Right kidney (tissue), 1 donor: ENCODE measurements around the gene CDC42EP5.

Source experiments
- DNase-seq: peaks from one replicate; pipeline ENCODE4 v3.0.0-alpha.2; 2016

The CDC42EP5 gene

DNA sequence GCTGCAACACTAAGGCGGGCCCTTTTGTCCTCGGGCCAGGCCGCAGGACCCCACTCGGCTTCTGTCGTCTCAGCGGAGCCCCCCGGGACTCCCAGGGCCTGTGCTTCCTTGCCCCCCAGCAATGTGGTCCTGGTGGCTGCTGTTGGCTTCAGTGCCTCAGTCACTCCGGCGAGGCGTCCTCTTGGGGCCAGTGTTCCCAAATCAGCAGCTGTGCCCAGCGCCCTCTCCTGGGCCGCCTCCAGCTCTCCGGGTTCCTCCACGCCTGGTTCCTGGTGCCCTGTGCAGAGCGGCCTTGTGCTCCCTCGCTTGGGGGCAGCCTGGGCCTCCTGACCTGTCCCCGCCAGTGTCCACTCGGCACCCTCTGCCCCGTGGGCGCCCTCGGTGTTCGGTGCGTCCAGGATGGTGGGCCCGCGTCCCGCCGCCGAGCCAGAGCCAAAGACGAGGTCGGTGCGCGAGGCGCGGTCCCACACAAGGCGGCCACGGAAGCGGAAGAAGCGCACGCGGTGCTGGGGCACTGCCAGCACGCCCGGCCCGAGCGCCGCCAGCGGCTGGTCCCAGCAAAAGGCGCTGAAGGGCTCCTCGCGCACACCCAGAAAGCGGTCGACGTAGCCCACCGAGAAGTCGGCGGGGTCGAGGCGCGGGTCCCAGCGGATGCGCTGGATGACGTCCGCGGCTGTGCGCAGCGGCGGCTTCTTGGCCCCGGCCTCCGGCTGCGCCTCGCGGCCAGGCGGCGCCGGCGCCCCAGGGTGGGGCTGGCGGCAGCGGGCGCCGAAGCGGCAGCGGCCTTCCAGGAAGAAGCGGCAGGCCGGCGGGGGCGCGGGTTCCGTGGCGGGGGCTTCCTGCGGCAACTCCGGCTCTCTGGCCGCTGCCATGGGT, 10.2 kb downstream of the CDC42EP5 start:
- peak; percentile 87 for DNase-seq

DNA sequence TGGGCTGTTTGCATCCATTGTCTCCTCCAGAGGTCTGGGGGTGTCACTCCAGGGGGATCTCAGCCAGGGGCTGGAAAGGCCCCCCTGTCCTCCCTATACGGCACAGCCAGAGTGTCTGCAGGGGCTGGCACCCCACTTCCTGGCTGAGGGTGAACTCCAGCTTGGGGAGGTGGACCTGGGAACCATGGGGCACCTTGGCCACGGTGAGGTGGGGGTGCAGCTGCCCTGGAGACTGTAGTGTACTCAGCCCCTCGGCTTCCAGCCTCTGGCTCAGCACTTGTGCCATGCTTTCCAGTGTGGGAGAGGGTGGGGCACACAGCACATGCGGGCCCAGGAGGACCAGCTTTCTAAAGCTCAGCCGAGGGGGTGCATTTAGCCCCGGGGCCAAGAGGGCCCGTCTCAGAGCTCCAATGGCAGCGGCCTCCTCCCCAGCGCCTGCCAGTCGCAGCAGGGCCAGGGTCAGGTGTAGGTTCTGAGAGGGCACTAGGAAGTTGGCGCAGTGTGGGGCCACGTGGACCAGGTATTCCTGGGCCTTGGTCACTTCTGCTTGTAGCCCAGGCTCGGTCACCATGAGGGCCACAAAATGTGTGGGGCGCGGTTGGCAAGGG, 10.9 kb downstream of the CDC42EP5 start:
- DNase-seq, result peak; percentile 65

DNA sequence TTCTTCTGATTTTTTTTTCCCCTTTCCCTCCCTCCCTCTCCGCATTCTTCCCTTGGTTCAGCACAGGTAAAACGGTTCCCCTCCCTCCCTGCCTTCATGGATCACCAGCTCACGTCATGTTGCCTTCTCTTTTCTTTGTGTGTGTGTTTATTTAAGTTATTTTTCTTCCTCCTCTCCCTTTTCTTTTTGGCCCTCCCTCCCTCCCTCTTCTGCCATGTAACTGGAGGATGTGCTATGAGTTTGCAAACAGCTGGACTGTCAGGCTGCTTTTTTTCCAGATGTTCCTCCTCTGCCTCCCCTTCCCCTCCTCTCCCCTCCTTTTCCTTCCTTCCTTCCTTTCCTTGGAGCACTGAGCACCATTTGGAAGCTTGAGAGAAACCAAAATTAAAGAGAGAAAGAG, 11.5 kb downstream of the CDC42EP5 start:
- peak; percentile 70 for DNase-seq

DNA sequence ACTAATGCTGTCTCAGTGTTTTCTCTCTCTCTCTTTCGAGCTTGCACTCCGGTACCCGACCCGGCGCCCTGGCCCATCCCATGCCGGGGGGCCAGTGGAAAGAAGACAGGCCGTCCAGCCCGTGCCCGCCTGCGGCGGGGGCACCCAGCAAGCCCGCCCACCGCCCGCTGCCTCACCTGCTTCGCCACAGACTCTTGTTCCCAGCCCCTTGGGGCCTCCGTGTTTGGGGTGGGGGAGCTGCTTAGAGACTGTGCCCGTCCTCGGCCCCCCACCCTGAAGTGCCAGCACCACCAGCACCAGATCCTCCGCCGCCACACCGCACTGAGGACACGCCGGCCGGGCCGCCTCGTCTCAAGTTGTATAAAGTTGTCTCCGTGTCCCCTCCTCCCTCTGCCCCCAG, 11.9 kb downstream of the CDC42EP5 start:
- DNase-seq, result no peak

DNA sequence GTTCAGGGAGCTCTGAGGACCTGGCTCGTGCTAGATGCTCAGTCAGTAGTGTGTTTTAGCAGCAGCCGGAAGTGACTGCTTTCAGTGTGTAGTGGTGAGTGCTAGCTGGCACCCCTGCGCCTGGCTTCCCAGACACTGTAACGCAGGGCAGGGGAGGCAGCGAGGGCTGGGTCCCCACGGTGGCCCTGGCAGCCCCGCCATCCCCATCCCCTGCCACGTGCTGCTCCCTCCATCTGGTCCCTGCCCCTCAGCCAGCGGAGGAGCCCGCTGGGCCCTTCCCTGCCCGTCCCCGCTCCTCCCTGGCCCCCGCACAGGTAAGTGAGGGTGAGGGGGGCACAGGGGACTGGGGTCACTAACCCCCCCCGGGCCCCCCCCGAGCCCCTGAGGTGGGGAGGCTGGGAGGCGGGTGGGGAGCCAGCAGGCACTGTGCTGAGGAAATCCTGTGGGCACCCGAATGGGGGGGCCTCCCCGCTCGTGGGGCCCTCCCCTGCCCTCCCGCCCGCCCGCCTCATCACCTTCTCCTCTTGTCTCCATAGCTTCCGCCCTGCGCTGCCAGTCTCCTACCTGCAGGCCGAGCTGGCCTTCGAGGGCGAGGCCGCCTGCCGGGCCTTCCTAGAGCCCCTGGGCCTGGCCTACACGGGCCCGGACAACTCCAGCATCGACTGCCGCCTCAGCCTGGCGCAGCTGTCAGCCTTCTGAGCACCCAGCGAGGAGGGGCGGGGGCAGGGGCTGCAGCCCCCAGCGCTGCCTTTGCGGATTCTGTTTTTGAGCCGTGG, 12.7 kb downstream of the CDC42EP5 start:
- peak; percentile 29 for DNase-seq

DNA sequence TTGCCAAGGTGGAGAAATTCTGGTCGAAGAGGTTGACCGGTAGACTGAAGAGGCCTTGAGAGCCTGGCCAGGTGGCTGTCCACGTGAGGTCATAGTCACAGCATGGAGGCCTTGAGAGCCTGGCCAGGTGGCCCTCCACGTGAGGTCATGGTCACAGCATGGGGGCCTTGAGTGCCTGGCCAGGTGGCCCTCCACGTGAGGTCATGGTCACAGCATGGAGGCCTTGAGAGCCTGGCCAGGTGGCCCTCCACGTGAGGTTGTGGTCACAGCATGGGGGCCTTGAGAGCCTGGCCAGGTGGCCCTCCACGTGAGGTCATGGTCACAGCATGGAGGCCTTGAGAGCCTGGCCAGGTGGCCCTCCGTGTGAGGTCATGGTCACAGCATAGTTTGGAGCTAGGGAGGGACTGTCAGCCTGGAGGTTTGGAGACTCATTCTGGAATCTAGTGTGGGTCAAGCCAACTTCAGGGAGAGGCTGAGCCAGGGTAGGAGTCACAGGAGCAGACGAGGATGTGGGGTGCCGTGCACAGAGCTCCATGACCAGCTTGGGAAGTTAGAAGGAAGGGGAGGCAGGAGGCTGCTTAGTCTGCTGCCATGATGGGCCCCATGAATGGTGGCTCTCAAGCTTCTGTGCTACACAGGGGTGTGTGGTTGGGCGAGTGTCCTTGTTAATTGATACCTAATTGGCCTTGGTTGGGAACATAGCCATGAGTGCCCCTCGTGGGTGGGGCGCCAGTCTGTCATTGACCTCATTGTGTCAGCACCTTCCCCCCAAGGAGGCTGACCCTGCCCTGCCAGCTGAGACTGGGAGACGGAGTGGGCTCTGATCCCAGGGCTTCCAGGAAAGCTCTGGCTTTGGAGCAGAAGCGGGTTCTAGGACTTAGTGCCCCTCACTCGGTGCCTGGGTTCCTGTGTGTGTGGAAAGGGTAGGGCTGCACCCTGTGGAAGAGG, 13.5 kb downstream of the CDC42EP5 start:
- DNase-seq, result no peak

DNA sequence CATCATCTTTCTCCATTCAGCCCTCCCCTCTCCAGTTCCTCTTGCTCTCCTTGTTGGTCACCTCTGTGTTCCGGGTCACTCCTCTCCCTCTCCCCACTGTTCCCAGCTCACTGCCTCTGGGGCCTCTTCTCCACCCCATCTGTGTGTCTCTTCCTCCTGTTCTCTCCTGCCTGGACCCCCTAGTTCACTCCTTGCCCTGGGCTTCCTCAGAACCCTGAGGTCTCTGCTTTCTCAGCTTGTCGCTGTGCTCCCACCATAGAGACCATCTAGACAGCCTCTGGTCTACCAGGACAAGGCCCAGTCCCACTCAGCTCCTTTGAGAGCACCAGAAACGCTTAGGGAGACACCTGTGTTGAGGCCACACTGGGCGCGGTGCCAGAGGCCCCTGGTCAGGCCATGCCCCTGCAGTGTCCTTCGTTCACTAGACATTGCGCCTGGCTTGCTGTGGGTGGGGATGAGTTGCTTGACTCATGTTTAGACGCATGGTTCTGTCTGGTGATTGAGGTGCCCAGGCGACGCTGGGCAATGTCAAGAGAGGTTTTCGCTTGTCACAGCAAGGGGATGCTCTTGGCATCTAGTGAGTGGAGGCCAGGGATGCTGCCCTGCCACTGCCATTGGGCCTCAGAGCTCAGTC, 14.3 kb downstream of the CDC42EP5 start:
- no peak for DNase-seq

DNA sequence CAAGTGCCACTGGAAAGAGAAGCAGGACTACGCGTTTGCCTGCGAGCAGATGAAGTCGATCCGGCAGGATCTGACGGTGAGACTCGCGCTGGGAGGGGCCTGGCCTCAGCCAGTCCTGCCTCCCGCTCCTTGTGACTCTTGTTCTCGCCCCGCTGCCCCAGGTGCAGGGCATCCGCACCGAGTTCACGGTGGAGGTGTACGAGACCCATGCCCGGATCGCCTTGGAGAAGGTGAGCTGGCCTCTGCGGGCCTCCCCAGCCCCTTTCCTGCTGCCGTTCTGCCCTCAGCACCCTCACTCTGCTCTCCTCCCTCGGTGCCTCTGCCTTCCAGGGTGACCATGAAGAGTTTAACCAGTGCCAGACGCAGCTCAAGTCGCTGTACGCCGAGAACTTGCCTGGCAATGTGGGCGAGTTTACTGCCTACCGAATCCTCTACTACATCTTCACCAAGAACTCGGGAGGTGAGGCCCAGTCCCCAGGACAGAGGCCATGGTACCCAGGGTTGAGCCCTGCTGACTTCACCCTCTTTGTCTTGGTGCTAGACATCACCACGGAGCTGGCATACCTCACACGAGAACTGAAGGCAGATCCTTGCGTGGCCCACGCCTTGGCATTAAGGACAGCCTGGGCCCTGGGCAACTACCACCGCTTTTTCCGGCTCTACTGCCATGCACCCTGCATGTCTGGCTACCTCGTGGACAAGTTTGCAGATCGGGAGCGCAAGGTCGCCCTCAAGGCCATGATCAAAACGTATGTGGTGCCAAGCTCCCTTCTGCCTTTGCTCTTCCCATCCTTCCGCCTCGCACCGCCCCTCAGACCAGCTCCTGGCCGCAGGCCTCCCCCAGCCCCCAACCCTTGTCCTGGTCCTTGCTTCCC, 15.1 kb downstream of the CDC42EP5 start:
- DNase-seq, result no peak

DNA sequence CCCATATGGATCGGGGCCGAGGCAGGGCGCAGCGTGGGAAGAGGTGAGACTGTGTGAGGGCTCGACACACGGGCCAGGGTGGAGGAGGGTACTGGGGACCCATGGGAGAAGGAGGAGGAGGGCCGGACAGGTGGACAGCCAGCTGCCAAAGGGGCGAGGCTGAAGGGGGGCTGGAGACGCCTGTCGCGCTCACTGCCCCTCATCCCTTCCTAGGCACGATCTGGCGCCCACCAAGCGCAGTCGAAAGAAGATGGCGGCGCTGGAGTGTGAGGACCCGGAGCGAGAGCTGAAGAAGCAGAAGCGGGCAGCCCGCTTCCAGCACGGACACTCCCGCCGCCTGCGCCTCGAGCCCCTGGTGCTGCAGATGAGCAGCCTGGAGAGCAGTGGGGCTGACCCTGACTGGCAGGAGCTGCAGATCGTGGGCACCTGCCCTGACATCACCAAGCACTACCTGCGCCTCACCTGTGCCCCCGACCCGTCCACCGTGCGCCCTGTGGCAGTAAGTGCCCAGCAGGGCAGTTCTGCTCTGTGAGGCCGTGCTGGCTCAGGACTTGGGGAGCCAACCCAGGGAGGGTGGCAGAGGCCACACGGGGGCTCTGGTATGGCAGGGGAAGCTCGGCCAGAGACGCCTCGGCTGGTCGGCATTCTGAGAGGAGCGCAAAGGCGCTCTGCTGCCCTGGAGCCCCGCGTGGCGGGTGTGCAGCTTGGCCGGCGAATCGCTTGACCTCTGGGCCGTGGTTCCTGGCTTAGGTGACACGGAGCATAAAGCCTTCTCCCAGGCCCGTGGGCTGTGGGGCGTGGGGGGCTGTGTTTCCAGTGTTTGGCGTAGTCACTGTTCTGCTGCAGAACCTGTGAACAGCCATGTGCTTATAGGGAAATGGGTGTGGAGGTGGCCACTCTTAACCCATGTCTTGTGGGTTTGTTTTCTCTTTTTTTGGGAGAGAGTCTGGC, 16.4 kb downstream of the CDC42EP5 start:
- no peak for DNase-seq

DNA sequence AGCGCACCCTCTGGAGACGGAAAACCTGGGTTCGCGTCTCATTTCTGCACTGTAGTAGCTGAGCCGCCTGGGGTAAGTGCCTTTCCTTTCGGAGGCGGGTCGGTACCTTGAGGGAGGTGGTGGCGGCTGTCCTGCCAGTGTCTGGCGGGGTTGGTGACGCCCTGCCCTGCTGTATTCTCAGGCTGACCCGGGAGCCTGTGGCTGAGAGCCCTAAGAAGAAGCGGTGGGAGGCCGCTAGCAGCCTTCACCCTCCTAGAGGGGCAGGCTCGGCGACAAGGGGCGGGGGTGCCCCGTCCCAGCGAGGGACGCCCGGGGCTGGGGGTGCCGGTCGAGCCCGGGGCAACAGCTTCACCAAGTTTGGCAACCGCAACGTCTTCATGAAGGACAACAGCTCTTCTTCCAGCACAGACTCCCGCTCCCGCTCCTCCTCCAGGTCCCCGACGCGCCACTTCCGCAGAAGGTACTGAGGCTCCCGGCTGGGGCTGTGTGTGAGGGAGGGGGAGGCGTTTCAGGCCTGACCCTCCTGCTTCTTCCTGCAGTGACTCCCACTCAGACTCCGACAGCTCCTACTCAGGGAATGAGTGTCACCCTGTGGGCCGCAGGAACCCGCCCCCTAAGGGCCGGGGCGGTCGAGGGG, 17.2 kb downstream of the CDC42EP5 start:
- DNase-seq, result no peak

DNA sequence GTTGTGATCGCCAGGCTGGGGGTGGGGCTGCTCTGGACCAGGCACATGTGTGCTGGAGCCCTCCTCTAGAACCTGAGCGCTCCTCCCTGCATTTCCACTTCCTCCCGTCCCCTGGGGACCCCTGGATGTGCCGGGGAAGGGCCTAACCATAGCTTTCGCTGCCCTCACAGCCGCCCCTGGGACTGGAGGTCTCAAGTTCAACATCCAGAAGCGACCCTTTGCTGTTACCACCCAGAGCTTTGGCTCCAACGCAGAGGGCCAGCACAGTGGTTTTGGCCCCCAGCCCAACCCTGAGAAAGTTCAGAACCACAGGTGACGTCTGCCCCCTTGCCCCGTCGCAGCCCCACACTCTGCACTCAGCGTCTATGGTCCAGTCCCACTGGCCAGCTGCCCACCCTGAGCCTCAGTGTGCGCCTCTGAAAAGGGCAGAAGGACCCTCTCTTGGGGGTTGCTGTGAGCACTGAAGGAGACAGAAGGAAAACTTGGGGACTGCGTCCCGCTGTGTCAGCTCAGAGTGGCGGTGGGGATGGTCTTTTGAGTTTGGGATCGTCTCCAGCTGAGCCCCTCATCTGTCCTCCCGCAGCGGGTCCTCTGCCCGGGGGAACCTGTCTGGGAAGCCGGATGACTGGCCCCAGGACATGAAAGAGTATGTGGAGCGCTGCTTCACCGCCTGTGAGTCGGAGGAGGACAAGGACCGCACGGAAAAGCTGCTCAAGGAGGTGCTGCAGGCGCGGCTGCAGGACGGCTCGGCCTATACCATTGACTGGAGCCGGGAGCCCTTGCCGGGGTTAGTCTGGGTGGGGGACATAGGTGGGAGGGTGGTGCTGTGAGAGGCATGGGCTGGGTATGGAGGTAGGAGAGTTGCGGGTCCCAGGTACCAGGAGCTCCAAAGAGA, 18.1 kb downstream of the CDC42EP5 start:
- DNase-seq, result no peak

DNA sequence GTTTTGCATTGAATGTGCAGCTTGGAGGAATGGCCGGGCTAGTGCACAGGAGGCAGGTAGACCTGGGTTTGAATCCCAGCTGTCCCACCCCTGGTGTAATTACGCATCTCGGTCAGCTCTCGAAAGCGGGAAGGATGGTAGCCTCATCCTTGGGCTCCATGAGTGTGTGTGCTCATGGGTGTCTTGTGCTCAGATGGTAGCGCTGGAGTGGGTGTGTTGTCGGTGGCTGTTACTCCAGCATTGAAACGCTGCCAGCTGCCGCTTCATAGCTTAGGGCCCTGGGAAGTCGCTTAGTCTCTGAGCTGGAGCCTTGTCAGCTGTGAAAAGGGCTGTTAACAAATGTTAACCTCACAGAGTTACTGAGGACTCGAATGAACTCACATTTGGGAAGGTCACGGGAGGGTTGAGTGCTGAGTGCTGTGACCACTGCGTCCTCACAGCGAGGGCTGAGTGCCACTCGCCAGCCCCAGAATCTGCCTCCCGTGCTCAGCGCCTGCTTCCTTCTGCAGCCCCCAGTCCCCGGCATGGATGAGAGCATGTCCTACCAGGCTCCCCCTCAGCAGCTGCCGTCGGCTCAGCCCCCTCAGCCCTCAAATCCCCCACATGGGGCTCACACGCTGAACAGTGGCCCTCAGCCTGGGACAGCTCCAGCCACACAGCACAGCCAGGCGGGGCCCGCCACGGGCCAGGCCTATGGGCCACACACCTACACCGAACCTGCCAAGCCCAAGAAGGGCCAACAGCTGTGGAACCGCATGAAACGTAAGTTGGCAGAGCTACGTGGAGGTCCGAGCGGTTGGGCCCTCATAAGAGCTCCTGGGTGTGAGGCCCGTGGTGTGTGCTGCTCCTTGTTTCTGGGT, 18.9 kb downstream of the CDC42EP5 start:
- DNase-seq, result no peak

DNA sequence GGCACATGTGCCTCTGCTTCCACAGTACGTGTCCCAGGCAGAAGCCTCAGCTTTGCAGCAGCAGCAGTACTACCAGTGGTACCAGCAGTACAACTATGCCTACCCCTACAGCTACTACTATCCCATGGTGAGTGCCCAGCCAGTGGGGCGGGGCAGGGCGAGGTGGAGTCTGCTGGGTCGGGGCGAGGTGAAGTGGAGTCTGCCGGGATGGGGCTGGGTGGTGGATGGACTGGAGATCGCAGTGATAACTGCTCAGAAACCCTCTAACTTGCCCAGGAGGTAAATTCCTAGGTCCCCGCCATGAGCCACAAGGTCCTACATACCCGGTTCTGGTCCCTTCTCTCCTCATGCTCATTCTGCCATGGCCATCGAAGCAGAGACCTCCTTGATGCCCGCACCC, 20.5 kb downstream of the CDC42EP5 start:
- DNase-seq, result no peak

DNA sequence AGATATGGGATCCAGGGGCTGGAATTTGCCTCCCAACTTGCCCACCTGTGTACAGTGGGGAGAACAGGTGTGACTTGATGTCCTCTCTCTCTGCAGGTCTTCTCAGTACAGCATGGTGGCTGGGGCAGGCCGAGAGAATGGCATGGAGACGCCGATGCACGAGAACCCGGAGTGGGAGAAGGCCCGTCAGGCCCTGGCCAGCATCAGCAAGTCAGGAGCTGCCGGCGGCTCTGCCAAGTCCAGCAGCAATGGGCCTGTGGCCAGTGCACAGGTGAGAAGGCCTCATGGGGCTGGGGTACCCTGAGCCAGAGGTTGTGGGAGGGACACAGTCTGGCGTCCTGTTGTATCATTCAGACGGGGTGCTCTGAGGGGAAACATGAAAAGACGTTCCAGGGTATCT, 21.1 kb downstream of the CDC42EP5 start:
- DNase-seq, result no peak

DNA sequence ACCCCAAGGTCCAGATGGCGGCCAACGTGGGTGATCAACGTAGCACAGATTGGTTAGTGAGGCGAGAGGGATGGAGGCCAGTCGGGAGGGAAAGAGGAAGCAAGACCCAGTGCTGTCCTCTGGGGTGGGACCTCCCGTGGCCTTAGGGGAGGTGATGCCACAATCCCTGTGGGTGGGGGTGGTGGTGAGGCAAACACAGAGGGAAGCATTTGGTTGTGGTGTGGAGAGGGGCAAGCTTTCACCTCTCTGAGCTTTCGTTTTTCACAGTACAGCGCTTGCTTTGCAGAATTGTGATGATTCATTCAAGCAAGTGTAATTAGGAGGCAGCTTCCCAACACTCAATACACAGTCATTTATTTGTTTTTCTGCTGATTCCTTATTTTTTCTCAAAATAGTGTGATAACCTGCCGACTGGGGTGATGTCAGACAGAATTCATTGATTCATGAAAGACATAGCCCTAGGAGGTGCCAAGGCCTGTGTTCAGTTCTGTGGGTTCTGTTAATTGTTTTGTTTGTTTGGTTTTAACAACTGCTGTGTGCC, 21.7 kb downstream of the CDC42EP5 start:
- no peak for DNase-seq

DNA sequence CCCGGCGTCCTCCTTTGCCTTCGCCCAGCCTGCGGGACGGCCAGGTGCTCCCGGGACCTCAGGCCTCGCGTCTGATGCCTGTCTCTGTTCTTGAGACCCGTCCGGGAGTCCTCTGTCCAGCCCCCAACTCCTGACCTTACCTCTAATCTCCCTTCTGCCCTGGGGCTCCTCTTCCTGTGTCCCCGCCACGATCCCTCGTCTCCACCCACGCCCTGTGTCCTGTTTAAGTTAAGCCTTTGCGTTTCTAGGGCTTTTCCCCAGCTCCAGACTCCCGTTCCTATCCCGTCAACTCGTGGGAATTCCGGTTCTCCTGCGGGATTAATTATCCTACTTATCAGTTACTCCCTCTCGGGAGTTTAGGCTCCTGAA, 23.4 kb downstream of the CDC42EP5 start:
- DNase-seq, result no peak
